Measurements from ENCODE around the gene SH3BP5.

The SH3BP5 gene

GRCh38 chr3:15286022-15286421, 46.4 kb downstream of the SH3BP5 start:
- DNase-seq (ENCODE audit: low read depth in 1 of 2, low spot score in 1 of 2) = no peak
- TF ChIP-seq JUND (IDR thresholded peaks at IDR 0.05; ENCODE audit: low read depth) = no peak
- in situ Hi-C loops (cut with HindIII; ENCODE audit: low pct_unique_long_range_greater_than_20kb, low sequenced_read_pairs) = no loop called here

- TF ChIP-seq JUND (IDR thresholded peaks at IDR 0.05; ENCODE audit: low read depth) = no peak
- in situ Hi-C loops (cut with HindIII; ENCODE audit: low pct_unique_long_range_greater_than_20kb, low sequenced_read_pairs) = no loop called here
- DNase-seq (ENCODE audit: low read depth in 1 of 2, low spot score in 1 of 2) = peak in 1 of 2 experiments; percentile 22
Observed at GRCh38 chr3:15284121-15284889, 48.1 kb downstream of the SH3BP5 start.

- no peak for DNase-seq (ENCODE audit: low read depth in 1 of 2, low spot score in 1 of 2)
- in situ Hi-C loops (cut with HindIII; ENCODE audit: low pct_unique_long_range_greater_than_20kb, low sequenced_read_pairs) = no loop called here
- no peak for TF ChIP-seq JUND (IDR thresholded peaks at IDR 0.05; ENCODE audit: low read depth)
Observed at GRCh38 chr3:15283702-15284101, 48.7 kb downstream of the SH3BP5 start.

- no peak for DNase-seq (ENCODE audit: low read depth in 1 of 2, low spot score in 1 of 2)
- TF ChIP-seq JUND (IDR thresholded peaks at IDR 0.05; ENCODE audit: low read depth) = no peak
- in situ Hi-C loops (cut with HindIII; ENCODE audit: low pct_unique_long_range_greater_than_20kb, low sequenced_read_pairs) = no loop called here
Observed at GRCh38 chr3:15281817-15282216, 50.6 kb downstream of the SH3BP5 start.

GRCh38 chr3:15280853-15281532, 51.4 kb downstream of the SH3BP5 start:
- in situ Hi-C loops (cut with HindIII; ENCODE audit: low pct_unique_long_range_greater_than_20kb, low sequenced_read_pairs) = no loop called here
- no peak for TF ChIP-seq JUND (IDR thresholded peaks at IDR 0.05; ENCODE audit: low read depth)
- no peak for DNase-seq (ENCODE audit: low read depth in 1 of 2, low spot score in 1 of 2)

DNA sequence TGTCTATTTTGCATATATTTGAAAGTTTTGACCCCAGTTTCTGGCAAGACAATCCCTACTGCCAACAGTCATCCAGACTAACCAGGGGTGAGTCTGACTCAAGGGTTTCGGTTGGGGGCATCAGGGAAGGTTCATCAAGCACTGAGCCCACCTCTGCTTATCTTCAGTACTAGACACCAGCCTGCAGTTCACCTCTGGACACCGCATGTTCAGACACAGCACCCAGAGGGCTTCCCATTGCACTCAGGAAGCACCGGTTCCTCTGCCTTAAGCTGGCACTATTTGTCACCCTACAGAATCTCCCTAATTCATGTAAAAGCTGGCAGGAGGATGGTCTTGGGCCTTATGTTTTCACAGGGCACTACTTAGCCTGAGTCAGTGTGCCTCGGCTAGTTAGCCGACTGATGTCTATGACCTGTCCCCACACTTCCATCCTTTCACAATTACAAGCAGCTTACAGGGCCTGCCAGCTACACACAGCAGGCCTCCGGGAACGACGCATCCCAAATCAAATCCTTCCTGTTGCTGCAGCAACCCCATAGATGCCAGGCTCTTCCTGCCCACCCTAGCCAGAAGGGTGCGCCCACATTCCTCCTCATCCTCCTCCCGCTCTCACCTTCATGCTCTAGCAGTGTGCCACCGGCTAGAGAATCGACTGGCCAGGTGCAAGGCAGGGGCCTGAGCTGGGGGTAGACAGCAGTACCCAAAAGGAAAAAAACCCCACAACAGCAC, 52.5 kb downstream of the SH3BP5 start:
- DNase-seq (ENCODE audit: low read depth in 1 of 2, low spot score in 1 of 2) = no peak
- TF ChIP-seq JUND (IDR thresholded peaks at IDR 0.05; ENCODE audit: low read depth) = no peak
- in situ Hi-C loops (cut with HindIII; ENCODE audit: low pct_unique_long_range_greater_than_20kb, low sequenced_read_pairs) = no loop called here

- DNase-seq (ENCODE audit: low read depth in 1 of 2, low spot score in 1 of 2) = no peak
- in situ Hi-C loops (cut with HindIII; ENCODE audit: low pct_unique_long_range_greater_than_20kb, low sequenced_read_pairs) = no loop called here
- TF ChIP-seq JUND (IDR thresholded peaks at IDR 0.05; ENCODE audit: low read depth) = no peak
Observed at GRCh38 chr3:15279205-15279604, 53.2 kb downstream of the SH3BP5 start.

- no peak for TF ChIP-seq JUND (IDR thresholded peaks at IDR 0.05; ENCODE audit: low read depth)
- DNase-seq (ENCODE audit: low read depth in 1 of 2, low spot score in 1 of 2) = no peak
- in situ Hi-C loops (cut with HindIII; ENCODE audit: low pct_unique_long_range_greater_than_20kb, low sequenced_read_pairs) = no loop called here
Observed at GRCh38 chr3:15277861-15278500, 54.4 kb downstream of the SH3BP5 start.

DNA sequence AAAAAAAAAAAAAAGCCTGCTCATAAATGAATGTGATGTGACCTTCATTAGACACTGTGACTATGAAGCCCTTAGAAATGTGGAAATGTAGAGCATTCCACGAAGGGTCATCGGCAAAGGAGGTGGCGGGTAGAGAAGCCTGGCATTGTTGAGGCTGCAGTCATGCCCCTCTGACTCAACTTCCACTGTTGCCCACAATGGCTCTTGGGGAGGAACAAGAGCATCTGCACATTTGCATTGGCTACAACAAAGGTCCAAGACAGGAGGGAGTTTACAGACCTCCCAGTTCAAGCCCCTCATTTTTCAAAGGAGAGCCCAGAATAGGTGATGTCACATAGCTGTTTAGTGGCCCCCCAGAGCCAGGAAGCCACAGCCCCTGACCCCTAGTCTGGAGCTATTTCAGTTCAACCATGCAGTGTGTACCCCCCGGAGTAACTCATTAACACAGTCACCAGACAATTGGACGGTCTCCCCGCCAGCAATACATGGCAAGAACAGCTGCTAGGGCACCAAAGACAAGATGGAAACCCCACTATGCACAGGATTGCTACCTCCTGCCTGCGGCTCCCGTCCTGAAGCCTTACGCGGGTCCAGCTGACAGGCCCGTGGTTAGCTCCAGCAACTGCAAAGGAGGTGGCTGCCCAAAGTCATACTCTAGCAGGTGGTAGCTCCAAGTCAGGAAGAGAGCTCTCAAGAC, 56.2 kb downstream of the SH3BP5 start:
- DNase-seq (ENCODE audit: low read depth in 1 of 2, low spot score in 1 of 2) = no peak
- TF ChIP-seq JUND (IDR thresholded peaks at IDR 0.05; ENCODE audit: low read depth) = no peak
- in situ Hi-C loops (cut with HindIII; ENCODE audit: low pct_unique_long_range_greater_than_20kb, low sequenced_read_pairs) = no loop called here

- no peak for DNase-seq (ENCODE audit: low read depth in 1 of 2, low spot score in 1 of 2)
- no peak for TF ChIP-seq JUND (IDR thresholded peaks at IDR 0.05; ENCODE audit: low read depth)
- in situ Hi-C loops (cut with HindIII; ENCODE audit: low pct_unique_long_range_greater_than_20kb, low sequenced_read_pairs) = no loop called here
Observed at GRCh38 chr3:15273227-15273626, 59.2 kb downstream of the SH3BP5 start.

- in situ Hi-C loops (cut with HindIII; ENCODE audit: low pct_unique_long_range_greater_than_20kb, low sequenced_read_pairs) = no loop called here
Observed at GRCh38 chr3:15272426-15273196, 59.8 kb downstream of the SH3BP5 start.

More at GRCh38 chr3:15272426-15273196, 59.8 kb downstream of the SH3BP5 start:
- peak in 1 of 2 experiments; percentile 38 for DNase-seq (ENCODE audit: low read depth in 1 of 2, low spot score in 1 of 2)
- no peak for TF ChIP-seq JUND (IDR thresholded peaks at IDR 0.05; ENCODE audit: low read depth)

Data from T47D (cell line).